ENCODE data around the gene BTBD16.

BTBD16 gene

GRCh38 chr10:122321960-122322359 lies 50.9 kb downstream of the BTBD16 start:
- TF ChIP-seq ZNF274 (IDR thresholded peaks at IDR 0.05; ENCODE audit: low read depth, low read length) = no peak
- H3K4me3 ChIP-seq (ENCODE audit: low read length) = no peak overlapping the region

- H3K4me3 ChIP-seq (ENCODE audit: low read length) = no peak overlapping the region
These were observed 52.1 kb downstream of the BTBD16 start for GRCh38 chr10:122323189-122323588.

GRCh38 chr10:122323941-122324675 lies 53.0 kb downstream of the BTBD16 start:
- H3K4me3 ChIP-seq (ENCODE audit: low read length) = no peak overlapping the region
- TF ChIP-seq ZNF274 (IDR thresholded peaks at IDR 0.05; ENCODE audit: low read depth, low read length) = no peak

More at GRCh38 chr10:122323189-122323588, 52.1 kb downstream of the BTBD16 start:
- TF ChIP-seq ZNF274 (IDR thresholded peaks at IDR 0.05; ENCODE audit: low read depth, low read length) = no peak

- no peak overlapping the region for H3K4me3 ChIP-seq (ENCODE audit: low read length)
- no peak for TF ChIP-seq ZNF274 (IDR thresholded peaks at IDR 0.05; ENCODE audit: low read depth, low read length)
These were observed 54.1 kb downstream of the BTBD16 start for GRCh38 chr10:122325235-122325634.

- no peak for TF ChIP-seq ZNF274 (IDR thresholded peaks at IDR 0.05; ENCODE audit: low read depth, low read length)
- H3K4me3 ChIP-seq (ENCODE audit: low read length) = no peak overlapping the region
These were observed 55.3 kb downstream of the BTBD16 start for GRCh38 chr10:122326385-122326784.

- no peak overlapping the region for H3K4me3 ChIP-seq (ENCODE audit: low read length)
- TF ChIP-seq ZNF274 (IDR thresholded peaks at IDR 0.05; ENCODE audit: low read depth, low read length) = no peak
These were observed 55.7 kb downstream of the BTBD16 start for GRCh38 chr10:122326806-122327205.

GRCh38 chr10:122327237-122328206 lies 56.4 kb downstream of the BTBD16 start:
- H3K4me3 ChIP-seq (ENCODE audit: low read length) = no peak overlapping the region
- no peak for TF ChIP-seq ZNF274 (IDR thresholded peaks at IDR 0.05; ENCODE audit: low read depth, low read length)

GRCh38 chr10:122328676-122329075 lies 57.6 kb downstream of the BTBD16 start:
- TF ChIP-seq ZNF274 (IDR thresholded peaks at IDR 0.05; ENCODE audit: low read depth, low read length) = no peak
- H3K4me3 ChIP-seq (ENCODE audit: low read length) = no peak overlapping the region

GRCh38 chr10:122329416-122329815 lies 58.3 kb downstream of the BTBD16 start:
- no peak overlapping the region for H3K4me3 ChIP-seq (ENCODE audit: low read length)
- TF ChIP-seq ZNF274 (IDR thresholded peaks at IDR 0.05; ENCODE audit: low read depth, low read length) = no peak

- no peak for TF ChIP-seq ZNF274 (IDR thresholded peaks at IDR 0.05; ENCODE audit: low read depth, low read length)
These were observed 60.0 kb downstream of the BTBD16 start for GRCh38 chr10:122331100-122331499.

GRCh38 chr10:122331615-122332446 lies 60.7 kb downstream of the BTBD16 start:
- H3K4me3 ChIP-seq (ENCODE audit: low read length) = no peak overlapping the region
- no peak for TF ChIP-seq ZNF274 (IDR thresholded peaks at IDR 0.05; ENCODE audit: low read depth, low read length)

More at GRCh38 chr10:122331100-122331499, 60.0 kb downstream of the BTBD16 start:
- H3K4me3 ChIP-seq (ENCODE audit: low read length) = no peak overlapping the region

GRCh38 chr10:122333037-122333436 lies 61.9 kb downstream of the BTBD16 start:
- no peak for TF ChIP-seq ZNF274 (IDR thresholded peaks at IDR 0.05; ENCODE audit: low read depth, low read length)
- no peak overlapping the region for H3K4me3 ChIP-seq (ENCODE audit: low read length)

- no peak overlapping the region for H3K4me3 ChIP-seq (ENCODE audit: low read length)
- no peak for TF ChIP-seq ZNF274 (IDR thresholded peaks at IDR 0.05; ENCODE audit: low read depth, low read length)
These were observed 65.2 kb downstream of the BTBD16 start for GRCh38 chr10:122336332-122336731.

- TF ChIP-seq ZNF274 (IDR thresholded peaks at IDR 0.05; ENCODE audit: low read depth, low read length) = no peak
These were observed 65.9 kb downstream of the BTBD16 start for GRCh38 chr10:122336961-122337360.

More at GRCh38 chr10:122336961-122337360, 65.9 kb downstream of the BTBD16 start:
- no peak overlapping the region for H3K4me3 ChIP-seq (ENCODE audit: low read length)

Data from GM08714 (cell line).